GM12874 (cell line): ENCODE data around the gene EEF1AKMT1.

Experiments
- CTCF ChIP-seq: IDR thresholded peaks from 2 replicates; pipeline ENCODE4 v1.5.1; 2011; ENCODE audit warnings: low read depth, mild to moderate bottlenecking, control low read depth, low read length, moderate library complexity; ENCODE audit not compliant: insufficient read depth

EEF1AKMT1 gene

GRCh38 chr13:20727856-20728255 lies 45.9 kb downstream of the EEF1AKMT1 start:
- no peak for TF ChIP-seq CTCF

GRCh38 chr13:20721454-20722357 lies 52.1 kb downstream of the EEF1AKMT1 start:
- no peak for TF ChIP-seq CTCF

GRCh38 chr13:20721058-20721453 lies 52.7 kb downstream of the EEF1AKMT1 start:
- TF ChIP-seq CTCF = no peak

GRCh38 chr13:20720499-20720898 lies 53.3 kb downstream of the EEF1AKMT1 start:
- TF ChIP-seq CTCF = no peak

- no peak for TF ChIP-seq CTCF
Measured at GRCh38 chr13:20719783-20720182, 54.0 kb downstream of the EEF1AKMT1 start.

- no peak for TF ChIP-seq CTCF
Measured at GRCh38 chr13:20718958-20719566, 54.7 kb downstream of the EEF1AKMT1 start.

GRCh38 chr13:20717581-20718542 lies 55.9 kb downstream of the EEF1AKMT1 start:
- no peak for TF ChIP-seq CTCF
